NCI-H1436 (cell line): ENCODE data around the gene CHAT.

Experiments
- DNase-seq: peaks from one replicate; lab custom pipeline; 2025; lab: John Stamatoyannopoulos, UW

CHAT gene

DNA sequence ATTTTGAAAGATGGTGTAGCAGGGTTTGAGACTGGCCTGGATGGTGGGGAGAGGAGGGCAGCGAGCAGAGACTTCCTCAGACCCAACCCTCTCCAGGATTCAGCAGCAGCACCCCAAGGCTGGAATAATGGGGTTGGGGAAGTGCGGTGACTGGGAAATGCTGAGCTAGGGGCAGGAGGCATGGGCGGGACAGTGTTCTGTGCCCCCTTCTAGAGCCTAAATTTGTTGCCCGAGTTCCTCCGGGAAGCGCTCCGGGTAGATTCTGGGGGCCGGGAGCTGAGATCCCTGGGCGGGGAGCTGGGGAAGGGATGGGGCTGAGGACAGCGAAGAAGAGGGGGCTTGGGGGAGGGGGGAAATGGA, at the start of gene CHAT:
Gene CHAT (plus strand): TSS at position 156 of the 360 bp plus-strand sequence. CDS start 153 bp downstream, at position 309.
- DNase-seq, result no peak

GRCh38 chr10:49564461-49565009, 49.3 kb upstream of the CHAT start:
- DNase-seq, result no peak

- no peak for DNase-seq
Measured at GRCh38 chr10:49567810-49568209, 46.0 kb upstream of the CHAT start.

DNA sequence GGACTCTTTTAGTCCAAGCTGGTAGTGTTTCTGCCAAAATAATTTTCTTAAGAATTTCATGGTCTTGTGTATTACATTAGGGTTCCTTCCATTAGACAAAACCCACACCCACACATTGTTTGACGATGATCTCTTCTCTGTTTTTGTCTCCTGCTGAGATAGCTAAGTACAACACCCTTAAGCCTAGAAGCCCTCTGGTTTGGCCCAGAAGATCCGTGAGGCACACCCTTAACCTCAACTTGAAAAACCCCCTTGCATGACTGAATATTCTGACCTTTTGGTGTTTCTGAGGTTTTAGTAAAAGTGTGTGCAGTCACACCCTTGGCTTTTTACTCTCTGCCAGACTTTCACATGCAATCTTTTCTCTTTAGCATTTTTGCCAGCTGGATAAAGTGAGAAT, 45.6 kb upstream of the CHAT start:
- DNase-seq, result no peak

DNA sequence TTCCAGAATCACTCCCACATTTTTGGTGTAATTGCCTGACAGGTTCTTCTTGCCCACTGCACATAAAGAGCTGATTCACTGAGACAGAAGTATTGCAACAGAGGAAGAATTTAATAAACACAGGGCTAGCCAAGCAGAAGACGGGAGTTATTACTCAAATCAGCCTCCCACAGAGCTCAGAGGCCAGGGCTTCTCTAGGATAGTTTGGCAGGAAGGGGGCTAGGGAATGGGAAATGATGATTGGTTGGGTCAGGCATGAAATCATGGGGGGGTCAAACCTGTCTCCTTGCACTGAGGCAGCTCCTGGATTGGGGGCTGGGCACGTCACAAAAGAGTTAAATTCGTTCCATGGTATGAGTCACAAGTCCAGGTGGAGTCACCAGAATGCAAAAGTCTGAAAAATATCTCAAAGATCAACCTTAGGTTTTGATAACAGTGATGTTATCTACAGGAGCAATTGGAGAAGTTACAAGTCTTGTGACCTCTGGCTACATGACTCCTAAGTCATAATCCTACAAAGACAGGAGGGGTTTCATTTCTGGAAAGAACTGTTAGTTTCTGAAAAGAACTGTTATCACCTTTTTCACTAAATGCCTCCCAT, 44.7 kb upstream of the CHAT start:
- DNase-seq, result no peak

- DNase-seq, result no peak
Measured at GRCh38 chr10:49571388-49571787, 42.4 kb upstream of the CHAT start.

DNA sequence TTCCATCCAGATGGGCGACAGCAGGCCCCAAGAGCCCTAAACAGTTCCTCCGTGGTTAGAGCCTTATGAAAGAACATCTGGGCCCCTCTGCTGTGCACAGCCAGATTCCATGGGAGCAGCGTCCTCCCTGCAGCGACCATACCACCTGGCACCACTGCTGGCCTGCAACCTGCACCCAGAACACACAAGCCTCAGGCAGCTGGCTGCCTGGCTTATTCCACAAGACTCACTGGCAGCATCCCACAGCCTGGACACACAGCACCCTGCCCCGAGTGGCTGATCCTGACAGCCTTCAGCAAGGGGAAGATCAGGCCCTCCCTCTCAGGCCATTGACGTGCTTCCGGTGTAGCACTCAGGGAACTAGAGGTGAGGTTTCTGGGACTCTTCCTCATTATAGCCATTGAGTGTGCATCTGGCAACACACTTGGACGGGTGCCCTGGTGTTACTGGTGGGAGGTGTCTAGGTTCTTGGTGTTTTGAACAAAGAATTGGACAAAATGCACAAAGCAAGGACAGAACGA, 41.2 kb upstream of the CHAT start:
- no peak for DNase-seq

DNA sequence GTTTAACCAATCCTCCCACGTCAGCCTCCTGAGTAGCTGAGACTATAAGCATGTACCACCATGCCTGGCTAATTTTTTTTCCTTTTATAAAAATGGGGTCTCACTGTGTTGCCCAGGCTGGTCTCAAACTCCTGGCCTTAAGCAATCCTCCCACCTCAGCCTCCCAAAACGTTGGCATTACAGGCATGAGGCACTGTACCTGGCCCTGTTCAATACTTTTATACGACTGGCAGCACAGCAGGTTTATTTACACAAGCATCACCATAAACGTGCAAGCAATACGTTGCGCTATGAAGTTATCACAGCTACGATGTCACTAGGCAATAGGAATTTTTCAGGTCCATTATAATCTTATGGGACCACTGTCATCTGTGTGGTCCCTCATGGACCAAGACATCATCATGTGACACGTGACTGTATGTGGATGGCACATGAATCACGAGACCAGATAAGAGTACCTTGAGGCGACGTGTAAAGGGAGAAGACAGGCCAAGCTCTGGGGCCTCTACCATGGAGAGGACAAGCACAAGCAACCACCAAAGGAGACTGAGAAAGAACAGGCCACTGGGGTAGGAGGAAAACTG, 38.3 kb upstream of the CHAT start:
- DNase-seq, result no peak

- no peak for DNase-seq
Measured at GRCh38 chr10:49577182-49577925, 36.5 kb upstream of the CHAT start.

- DNase-seq, result no peak
Measured at GRCh38 chr10:49578392-49578791, 35.4 kb upstream of the CHAT start.

DNA sequence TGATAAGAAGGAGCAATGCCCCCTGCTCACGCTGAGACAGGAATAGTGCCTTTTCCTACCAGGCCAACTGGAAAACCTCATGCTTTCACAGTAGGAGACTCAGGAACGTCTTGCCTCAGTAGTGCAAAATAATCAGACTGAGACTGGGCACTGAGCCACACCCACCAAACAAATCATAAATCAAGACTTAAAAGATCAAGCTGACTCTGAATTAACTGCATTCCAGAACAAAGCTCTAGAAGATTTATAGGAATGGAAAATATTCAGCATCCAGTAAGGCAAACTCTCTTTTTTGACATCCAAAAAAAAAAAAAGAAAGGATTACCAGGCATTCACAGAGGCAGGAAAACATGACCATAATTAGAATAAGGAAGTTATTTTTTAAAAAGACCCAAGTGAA, 34.2 kb upstream of the CHAT start:
- no peak for DNase-seq

DNA sequence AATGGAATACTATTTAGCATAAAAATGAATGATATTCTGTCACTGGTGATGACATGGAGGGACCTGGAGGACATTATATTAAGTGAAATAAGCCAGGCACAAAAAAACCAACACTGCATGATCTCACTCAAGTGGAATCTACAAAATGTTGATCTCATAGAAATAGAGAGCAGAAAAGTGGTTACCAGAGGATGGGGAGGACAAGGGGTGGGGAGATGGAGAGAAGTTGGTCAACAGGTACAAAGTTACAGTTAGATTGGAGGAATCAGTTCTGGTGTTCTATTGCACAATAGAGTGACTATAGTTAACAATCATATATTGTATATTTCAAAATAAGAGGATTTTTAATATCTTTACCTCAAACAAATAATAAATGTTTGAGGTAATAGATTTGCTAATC, 28.4 kb upstream of the CHAT start:
- no peak for DNase-seq

DNA sequence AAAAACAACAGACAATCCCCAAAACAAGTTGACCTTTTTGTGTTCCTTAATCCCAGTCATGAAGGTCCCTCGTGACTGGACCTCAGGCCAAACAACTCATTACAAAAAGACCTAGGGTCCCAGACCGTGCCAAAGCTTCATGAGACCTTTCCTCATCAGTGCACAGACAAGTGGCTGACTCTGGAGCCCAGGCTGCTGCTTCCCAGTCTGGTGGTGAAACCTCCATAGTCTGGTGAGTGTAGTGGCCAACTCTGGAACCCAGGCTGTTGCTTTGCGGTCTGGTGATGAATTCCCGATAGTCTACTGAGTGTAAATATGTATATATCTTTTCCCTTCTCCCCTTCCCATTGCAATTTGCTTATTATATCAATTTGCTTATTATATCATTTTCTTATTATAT, 25.9 kb upstream of the CHAT start:
- no peak for DNase-seq

DNA sequence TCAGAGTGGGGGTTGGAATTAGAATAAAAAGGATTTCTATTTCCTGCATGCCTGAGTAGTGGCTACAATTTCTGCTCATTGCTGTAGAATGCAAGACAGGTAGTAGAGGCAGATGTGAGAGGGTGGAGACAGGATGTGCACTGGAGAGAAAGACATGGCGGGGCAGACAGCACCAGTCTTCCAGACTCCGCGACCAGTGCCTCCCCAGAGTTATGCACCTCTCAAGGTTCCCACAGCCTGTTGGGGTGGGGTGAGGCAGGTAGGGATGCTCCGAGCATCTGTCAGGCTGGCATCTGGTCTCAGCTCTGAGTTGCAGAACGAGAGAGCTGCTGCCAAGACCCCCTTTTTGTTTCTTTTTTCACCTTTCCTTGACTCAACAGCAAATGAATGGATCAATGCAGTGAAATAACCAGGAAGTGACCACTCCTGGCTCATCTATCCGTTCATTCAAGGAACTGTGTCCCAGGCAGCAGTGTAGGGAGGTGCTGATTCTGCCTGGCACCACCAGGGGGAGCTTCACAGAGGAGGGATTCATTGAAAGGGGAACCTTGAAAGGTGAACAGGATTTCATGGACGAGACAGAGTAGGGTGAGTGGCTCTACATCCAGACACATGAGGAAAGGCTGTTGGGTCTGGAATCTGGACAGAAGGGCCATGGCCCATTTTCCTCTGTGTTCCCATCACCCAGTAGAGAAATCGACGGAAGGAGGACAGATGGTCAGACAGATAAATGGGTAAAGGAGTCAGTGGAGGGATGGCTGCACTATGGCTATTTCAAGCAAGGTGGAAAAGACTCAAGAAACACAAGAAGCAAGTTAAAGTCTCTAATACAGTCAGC, 20.9 kb upstream of the CHAT start:
- peak; percentile 64 for DNase-seq

DNA sequence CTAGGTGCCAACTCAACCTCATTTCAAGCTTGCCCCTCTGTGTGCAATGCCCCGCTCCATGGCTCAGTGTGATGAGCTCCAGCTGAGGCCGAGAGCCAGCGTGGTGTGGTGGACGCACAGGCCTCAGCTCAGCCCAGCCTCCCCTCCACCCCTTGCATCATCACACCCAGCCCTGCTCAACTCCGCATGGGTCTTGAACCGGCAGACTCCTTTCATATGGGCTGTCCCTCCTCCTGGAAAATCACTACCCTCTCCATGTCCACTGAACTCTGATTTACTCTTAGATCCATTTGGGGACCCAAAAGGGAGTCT, 20.3 kb upstream of the CHAT start:
- no peak for DNase-seq

DNA sequence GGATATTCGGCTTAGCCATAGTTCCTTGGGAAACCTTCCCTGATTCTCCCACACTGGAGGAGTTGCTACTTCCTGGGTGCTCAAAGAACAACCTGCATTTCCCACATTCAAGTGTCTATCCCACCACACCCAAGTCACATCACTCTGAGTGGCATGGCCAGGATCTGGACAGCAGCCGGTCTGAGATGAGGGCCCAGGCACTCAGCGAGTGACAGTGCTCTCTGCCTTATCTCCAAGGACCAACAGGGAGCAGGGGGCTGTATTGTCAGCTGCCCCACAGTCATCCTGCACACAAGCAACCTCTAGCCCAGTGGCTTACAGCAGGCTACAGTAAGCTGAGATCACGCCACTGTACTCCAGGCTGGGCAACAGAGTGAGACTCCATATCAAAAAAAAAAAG, 19.8 kb upstream of the CHAT start:
- DNase-seq, result no peak

GRCh38 chr10:49594594-49594993, 19.2 kb upstream of the CHAT start:
- peak; percentile 17 for DNase-seq

- DNase-seq, result no peak
Measured at GRCh38 chr10:49595003-49595712, 18.7 kb upstream of the CHAT start.

DNA sequence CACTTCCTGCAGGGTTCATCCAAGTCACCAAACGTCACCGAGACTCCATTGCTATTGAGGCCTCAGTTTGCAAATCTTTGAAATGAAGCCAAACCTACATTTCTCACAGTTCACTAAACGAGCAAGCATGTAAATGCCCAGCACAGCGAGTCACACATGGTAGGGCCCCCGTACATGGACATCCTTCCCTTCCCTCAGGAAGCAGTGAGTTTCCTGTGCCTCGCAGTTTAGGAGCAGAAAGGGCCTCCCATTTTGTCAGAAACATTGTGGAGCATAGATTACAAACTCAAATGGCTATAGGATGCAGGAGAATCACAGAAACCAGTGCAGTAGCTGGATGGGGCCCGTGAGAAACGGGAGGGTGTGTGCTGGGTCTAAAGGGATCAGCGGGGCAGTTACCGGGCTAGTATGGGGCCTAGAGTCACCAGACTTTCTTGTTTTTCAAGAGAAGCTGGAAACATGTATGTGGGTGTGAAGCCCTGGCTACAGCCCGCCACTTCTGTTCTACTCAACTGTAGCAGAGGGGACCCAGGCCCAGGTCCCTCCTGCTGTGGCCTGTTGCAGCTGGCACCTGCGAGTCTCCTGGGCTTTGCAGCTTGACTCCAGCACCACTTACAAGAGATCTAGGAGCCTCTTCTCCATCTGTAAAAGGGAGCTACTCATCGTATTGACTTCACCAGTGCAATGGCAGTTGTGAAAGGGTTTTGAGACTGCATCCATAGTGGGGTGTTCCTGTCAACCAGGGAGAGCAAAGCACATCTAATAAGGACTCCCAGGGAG, 17.9 kb upstream of the CHAT start:
- DNase-seq, result no peak

- no peak for DNase-seq
Measured at GRCh38 chr10:49596493-49596809, 17.4 kb upstream of the CHAT start.

DNA sequence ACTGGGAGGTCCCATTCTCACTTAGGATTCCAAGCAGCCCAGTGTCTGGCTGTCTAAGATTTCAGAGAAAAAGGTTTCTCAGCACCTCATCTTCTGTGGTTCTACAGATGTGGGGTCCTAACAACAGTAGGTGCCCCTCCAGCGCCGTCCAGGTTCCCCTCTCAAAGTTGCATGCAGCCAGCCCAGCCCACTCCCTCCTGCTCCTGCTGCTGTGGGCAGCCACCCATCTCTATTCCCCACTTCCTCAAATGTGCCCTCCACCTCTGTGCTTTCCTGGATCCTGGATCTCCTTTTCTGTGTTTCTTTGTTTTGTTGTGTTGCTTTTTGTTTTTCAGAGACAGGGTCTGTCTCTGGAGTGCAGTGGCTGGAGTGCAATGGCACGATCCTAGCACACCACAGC, 17.0 kb upstream of the CHAT start:
- no peak for DNase-seq
